GM04503 (cell line): ENCODE measurements around the gene PUM2.

Experiments used
- DNase-seq: peaks from one replicate; pipeline ENCODE4 v3.0.0-alpha.2; 2012; ENCODE audit warnings: low read depth

The PUM2 gene

DNA sequence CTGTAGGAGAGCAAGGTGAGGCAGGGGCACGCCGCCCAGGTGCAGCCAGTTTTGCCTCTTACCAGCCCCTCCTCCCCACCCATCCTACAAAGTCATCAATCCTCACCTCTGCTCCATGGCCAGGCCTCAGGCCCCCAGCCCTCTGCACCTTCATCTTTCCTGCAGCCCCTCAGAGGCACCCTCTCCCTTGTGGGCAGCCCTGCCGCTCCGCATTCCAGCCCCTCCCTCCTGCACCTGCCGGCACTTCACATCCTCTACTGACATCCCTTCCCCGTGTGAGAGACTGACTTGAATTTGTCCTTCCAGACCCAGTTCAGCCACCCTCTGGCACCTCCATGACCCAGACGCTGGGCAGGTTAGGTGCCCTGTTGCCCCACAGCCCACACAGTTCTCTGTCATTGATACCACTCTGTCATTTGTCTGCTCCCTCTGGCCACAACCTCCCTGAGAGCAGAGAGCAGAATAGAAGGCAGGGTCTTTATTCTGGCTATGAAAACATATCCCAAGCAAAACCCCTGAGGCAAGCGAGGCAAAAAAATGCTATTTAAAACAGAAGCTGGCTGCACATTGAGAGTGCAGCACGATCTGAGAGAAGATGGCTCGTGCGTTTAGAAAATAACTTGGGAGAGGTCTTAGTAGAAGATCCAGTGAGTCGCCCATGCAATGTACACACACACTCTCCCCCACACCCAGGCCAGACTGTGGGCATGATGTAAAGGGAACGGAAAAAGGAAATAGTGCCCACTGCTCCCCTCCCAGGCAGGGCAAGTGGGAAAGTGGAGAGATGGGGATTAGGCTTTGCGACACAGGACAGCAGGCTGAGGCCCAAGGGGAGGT is 151.6 kb downstream of the PUM2 start:
- no peak for DNase-seq
